Uterus (tissue), 4 donors: Measurements from ENCODE around the gene SLC5A3. TPM values are rescaled to one million over a fixed set of nuclear protein-coding genes. Genes with fewer than 3 reads are reported as not detected.

Experiments
- DNase-seq, 2 donors: peaks; one replicate each; pipeline ENCODE4 v3.0.0-alpha.2; 2019 to 2020
- H3K27ac ChIP-seq, 2 donors: fragments of 200-600 bp; sonication (generic); 1 replicate in 1 of 2; 2 replicates in 1 of 2; pipeline ENCODE4 v1.5.1; 2016 to 2018
- H3K27me3 ChIP-seq, 2 donors: fragments of 200-600 bp; sonication (generic); one replicate each; pipeline ENCODE4 v1.5.1; 2018 to 2019; ENCODE audit warnings: control low read depth in 1 of 2
- H3K36me3 ChIP-seq, 2 donors: fragments of 200-600 bp; sonication (generic); one replicate each; pipeline ENCODE4 v1.5.1; 2019; ENCODE audit warnings: control low read depth in 1 of 2
- H3K4me1 ChIP-seq, 2 donors: fragments of 200-600 bp; sonication (generic); one replicate each; pipeline ENCODE4 v1.5.1; 2018 to 2019; ENCODE audit warnings: control low read depth in 1 of 2
- H3K4me3 ChIP-seq, 2 donors: fragments of 200-600 bp; sonication (generic); 1 replicate in 1 of 2; 2 replicates in 1 of 2; pipeline ENCODE4 v1.5.1; 2018 to 2019; ENCODE audit warnings: mild to moderate bottlenecking in 1 of 2
- H3K9me3 ChIP-seq, 2 donors: fragments of 200-600 bp; sonication (generic); one replicate each; pipeline ENCODE4 v1.5.1; 2019; ENCODE audit warnings: control low read depth in 1 of 2
- CTCF ChIP-seq, 4 experiments: fragments of 200-600 bp in 2 of 4; fragments of 450-650 bp in 2 of 4; sonication (generic) in 2 of 4; IDR thresholded peaks; one replicate each; pipeline ENCODE4 v1.5.1; 2016 to 2019; ENCODE audit warnings: antibody characterized with exemption in 4 of 4, mild to moderate bottlenecking in 2 of 4, moderate library complexity in 1 of 4
- POLR2A ChIP-seq, 2 donors: fragments of 450-650 bp; IDR thresholded peaks; one replicate each; pipeline ENCODE4 v1.6.1; 2016; ENCODE audit warnings: antibody characterized with exemption in 2 of 2, mild to moderate bottlenecking in 1 of 2, moderate library complexity in 1 of 2
- intact Hi-C: fragments of 100-400 bp; cut with DNase I; formaldehyde crosslinking; loops from one replicate; pipeline ENCODE4 v1.15.1; 2023; ENCODE audit warnings: low total_unique reads
- total RNA-seq, 4 donors: library from RNA; depleted of rRNA in 3 of 4; stranded (reverse); fragments of >200 nt in 3 of 4; gene quantifications; one replicate each; pipeline versions ENCODE4 v1.1.0 to v1.2.4, GENCODE V29; 2014 to 2023
- donor health status: DM: yes; HTN: yes; CAD: no.

Gene SLC5A3
- total RNA-seq, 4 donors from 2014 or later, result 10.2 to 76.2 (median 17.1) TPM

- intact Hi-C loops, result no loop called here
- TF ChIP-seq POLR2A (IDR thresholded peaks at IDR 0.05) (no peak), CTCF (IDR thresholded peaks at IDR 0.05) (no peak)
- no peaks in the 10 kb centered on the region for H3K27me3 ChIP-seq
Observed at GRCh38 chr21:34092262-34092921, 19.0 kb downstream of the SLC5A3 start.

GRCh38 chr21:34093083-34093482, 19.7 kb downstream of the SLC5A3 start:
- intact Hi-C loops, result no loop called here
- no peak overlapping the region for H3K27ac ChIP-seq
- no peaks in the 10 kb centered on the region for H3K9me3 ChIP-seq
- no peak for DNase-seq
- no peak for TF ChIP-seq CTCF (IDR thresholded peaks at IDR 0.05)
- no peak for TF ChIP-seq POLR2A (IDR thresholded peaks at IDR 0.05)
- peaks cover 0 to 4% of the 10 kb centered on the region in 2 donors for H3K4me1 ChIP-seq
- no peaks in the 10 kb centered on the region for H3K27me3 ChIP-seq
- H3K36me3 ChIP-seq, result no peaks in the 10 kb centered on the region
- H3K4me3 ChIP-seq, result no peak overlapping the region

More at GRCh38 chr21:34092262-34092921, 19.0 kb downstream of the SLC5A3 start:
- Histone ChIP-seq H3K4me1 (peaks cover 0 to 4% of the 10 kb centered on the region in 2 donors), H3K27ac (no peak overlapping the region), H3K4me3 (no peak overlapping the region), H3K9me3 (no peaks in the 10 kb centered on the region), H3K36me3 (no peaks in the 10 kb centered on the region)
- DNase-seq, result no peak

- Histone ChIP-seq H3K9me3 (no peaks in the 10 kb centered on the region), H3K36me3 (no peaks in the 10 kb centered on the region), H3K4me1 (peaks cover 0 to 10% of the 10 kb centered on the region in 2 donors), H3K4me3 (no peak overlapping the region), H3K27ac (no peak overlapping the region), H3K27me3 (no peaks in the 10 kb centered on the region)
- no peak for DNase-seq
- TF ChIP-seq POLR2A (IDR thresholded peaks at IDR 0.05) (no peak), CTCF (IDR thresholded peaks at IDR 0.05) (no peak)
- intact Hi-C loops, result no loop called here
Observed at GRCh38 chr21:34094949-34095348, 21.6 kb downstream of the SLC5A3 start.

- Histone ChIP-seq H3K4me3 (no peak overlapping the region), H3K9me3 (no peaks in the 10 kb centered on the region), H3K4me1 (peaks cover 0 to 10% of the 10 kb centered on the region in 2 donors), H3K27me3 (no peaks in the 10 kb centered on the region), H3K36me3 (no peaks in the 10 kb centered on the region), H3K27ac (no peak overlapping the region)
- intact Hi-C loops, result no loop called here
- no peak for TF ChIP-seq POLR2A (IDR thresholded peaks at IDR 0.05)
- no peak for TF ChIP-seq CTCF (IDR thresholded peaks at IDR 0.05)
- no peak for DNase-seq
Observed at GRCh38 chr21:34097442-34097841, 24.1 kb downstream of the SLC5A3 start.

GRCh38 chr21:34100337-34100736, 27.0 kb downstream of the SLC5A3 start:
- Histone ChIP-seq H3K4me3 (no peak overlapping the region), H3K36me3 (no peaks in the 10 kb centered on the region), H3K9me3 (no peaks in the 10 kb centered on the region), H3K27ac (no peak overlapping the region), H3K4me1 (peaks cover 0 to 5% of the 10 kb centered on the region in 2 donors), H3K27me3 (no peaks in the 10 kb centered on the region)
- no peak for DNase-seq
- intact Hi-C loops, result no loop called here
- TF ChIP-seq POLR2A (IDR thresholded peaks at IDR 0.05) (no peak), CTCF (IDR thresholded peaks at IDR 0.05) (no peak)
